ENCODE measurements around the gene GFRA1. TPM values are rescaled to one million over a fixed set of nuclear protein-coding genes. Genes with fewer than 3 reads are reported as not detected.

GFRA1 gene
- total RNA-seq, 1 experiment from 2014 or later = not detected

DNA sequence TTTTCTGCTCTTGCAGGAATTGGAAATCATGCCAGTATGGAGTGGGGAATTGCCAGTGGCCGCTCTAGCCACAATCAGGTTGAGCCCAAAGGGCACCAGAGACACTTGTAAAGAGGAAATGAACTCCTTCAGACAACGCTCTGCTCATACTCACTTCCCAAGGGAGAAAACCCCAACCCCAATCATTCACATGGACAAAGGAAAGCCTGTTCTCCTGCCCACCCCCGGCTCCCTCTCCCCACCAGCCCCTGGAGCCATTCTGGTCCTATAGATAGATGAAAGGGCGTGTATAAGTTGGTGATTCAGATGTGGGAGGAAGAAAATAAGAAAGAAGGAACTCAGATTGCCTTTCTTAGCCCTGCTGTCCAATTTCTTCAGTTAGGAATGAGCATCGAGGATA lies 57.4 kb downstream of the GFRA1 start:
- Histone ChIP-seq H3K36me3 (ENCODE audit: insufficient read depth, low read length, poor library complexity, severe bottlenecking) (no peaks in the 10 kb centered on the region), H3K27ac (ENCODE audit: low read depth, low read length, poor library complexity, severe bottlenecking) (no peak overlapping the region), H3K4me1 (ENCODE audit: insufficient read depth, low read length, poor library complexity, severe bottlenecking) (no peaks in the 10 kb centered on the region), H3K9me3 (ENCODE audit: low read depth, low read length, poor library complexity, severe bottlenecking) (no peaks in the 10 kb centered on the region), H3K27me3 (replicated peaks; ENCODE audit: insufficient read depth, low read depth, low read length, poor library complexity) (peaks cover 77% of the 10 kb centered on the region), H3K4me3 (ENCODE audit: low read depth, low read length, poor library complexity, severe bottlenecking) (no peak overlapping the region)
- CTCF ChIA-PET = no interaction called here
- POLR2A ChIA-PET (ENCODE audit: low non-redundant PET) = no interaction called here
- no peak for DNase-seq (ENCODE audit: low spot score)
- TF ChIP-seq, protein P1, sequence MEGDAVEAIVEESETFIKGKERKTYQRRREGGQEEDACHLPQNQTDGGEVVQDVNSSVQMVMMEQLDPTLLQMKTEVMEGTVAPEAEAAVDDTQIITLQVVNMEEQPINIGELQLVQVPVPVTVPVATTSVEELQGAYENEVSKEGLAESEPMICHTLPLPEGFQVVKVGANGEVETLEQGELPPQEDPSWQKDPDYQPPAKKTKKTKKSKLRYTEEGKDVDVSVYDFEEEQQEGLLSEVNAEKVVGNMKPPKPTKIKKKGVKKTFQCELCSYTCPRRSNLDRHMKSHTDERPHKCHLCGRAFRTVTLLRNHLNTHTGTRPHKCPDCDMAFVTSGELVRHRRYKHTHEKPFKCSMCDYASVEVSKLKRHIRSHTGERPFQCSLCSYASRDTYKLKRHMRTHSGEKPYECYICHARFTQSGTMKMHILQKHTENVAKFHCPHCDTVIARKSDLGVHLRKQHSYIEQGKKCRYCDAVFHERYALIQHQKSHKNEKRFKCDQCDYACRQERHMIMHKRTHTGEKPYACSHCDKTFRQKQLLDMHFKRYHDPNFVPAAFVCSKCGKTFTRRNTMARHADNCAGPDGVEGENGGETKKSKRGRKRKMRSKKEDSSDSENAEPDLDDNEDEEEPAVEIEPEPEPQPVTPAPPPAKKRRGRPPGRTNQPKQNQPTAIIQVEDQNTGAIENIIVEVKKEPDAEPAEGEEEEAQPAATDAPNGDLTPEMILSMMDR (conservative IDR thresholded peaks at IDR 0.05; ENCODE audit: low read depth, low read length) = no peak
- no peak for TF ChIP-seq EZH2 (IDR thresholded peaks at IDR 0.05; ENCODE audit: borderline replicate concordance, low read depth, low read length, poor library complexity, severe bottlenecking)
- BruUV-seq (replicated peaks) = no TSS peak
- intact Hi-C loops (cut with micrococcal nuclease; ENCODE audit: unreplicated experiment) = no loop called here

DNA sequence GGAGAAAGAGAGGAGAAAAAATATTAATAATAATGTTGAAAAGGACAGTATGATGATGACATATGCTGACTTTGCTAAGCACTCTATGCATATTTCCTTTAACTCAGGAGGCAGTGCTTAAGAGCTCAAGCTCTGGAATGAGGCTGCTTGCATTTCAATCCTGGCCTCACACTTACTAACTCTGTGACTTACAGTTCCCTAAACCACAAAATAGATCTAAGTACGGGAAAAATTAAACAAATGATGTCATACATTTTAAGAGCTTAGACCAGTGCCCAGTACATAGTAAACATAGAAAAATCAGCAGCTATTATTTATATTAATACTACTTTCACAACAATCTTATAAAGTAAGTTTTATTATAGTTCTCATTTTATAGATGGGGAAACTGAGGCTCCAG lies 61.3 kb downstream of the GFRA1 start:
- POLR2A ChIA-PET (ENCODE audit: low non-redundant PET) = no interaction called here

DNA sequence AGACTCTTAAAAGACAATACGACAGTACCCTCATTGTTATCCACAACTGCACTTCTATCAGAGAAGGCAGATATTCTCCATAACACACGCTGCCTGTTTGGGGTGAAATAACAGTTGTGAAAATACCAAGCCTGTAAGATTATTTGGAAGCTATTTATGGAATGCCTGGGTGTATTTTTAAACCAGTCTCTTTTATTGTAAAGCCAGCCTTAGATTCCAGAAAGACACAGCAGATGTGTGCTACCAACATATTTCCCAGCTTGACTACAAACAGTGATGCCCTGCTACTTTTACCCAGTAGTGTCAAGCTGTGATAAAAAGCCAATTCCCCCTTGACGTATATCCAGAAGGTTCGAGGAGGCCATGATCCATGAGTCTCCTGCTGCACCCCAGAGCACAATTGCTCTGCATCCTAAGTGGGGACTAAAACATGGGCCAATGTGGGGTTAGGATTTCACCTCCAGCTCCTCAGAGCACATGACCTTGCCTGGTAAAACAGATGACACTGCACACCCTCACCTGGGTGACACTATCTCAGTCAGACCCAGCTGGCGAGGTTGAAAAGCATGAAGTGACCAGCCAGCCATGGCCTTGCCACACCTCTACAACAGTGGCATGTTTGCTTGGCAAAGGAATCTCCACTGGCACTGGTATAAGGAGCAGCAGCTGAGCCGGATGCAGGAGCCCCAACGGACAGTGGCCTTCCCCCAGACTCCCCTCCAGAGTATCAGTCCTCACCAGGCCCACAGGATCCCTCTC lies 62.2 kb downstream of the GFRA1 start:
- Histone ChIP-seq H3K36me3 (ENCODE audit: insufficient read depth, low read length, poor library complexity, severe bottlenecking) (no peaks in the 10 kb centered on the region), H3K4me1 (ENCODE audit: insufficient read depth, low read length, poor library complexity, severe bottlenecking) (no peaks in the 10 kb centered on the region), H3K9me3 (ENCODE audit: low read depth, low read length, poor library complexity, severe bottlenecking) (no peaks in the 10 kb centered on the region), H3K27ac (ENCODE audit: low read depth, low read length, poor library complexity, severe bottlenecking) (no peak overlapping the region), H3K4me3 (ENCODE audit: low read depth, low read length, poor library complexity, severe bottlenecking) (no peak overlapping the region), H3K27me3 (replicated peaks; ENCODE audit: insufficient read depth, low read depth, low read length, poor library complexity) (peaks cover 57% of the 10 kb centered on the region)
- TF ChIP-seq, protein P1 (conservative IDR thresholded peaks at IDR 0.05; ENCODE audit: low read depth, low read length) = no peak
- TF ChIP-seq EZH2 (IDR thresholded peaks at IDR 0.05; ENCODE audit: borderline replicate concordance, low read depth, low read length, poor library complexity, severe bottlenecking) = no peak
- POLR2A ChIA-PET (ENCODE audit: low non-redundant PET) = no interaction called here
- intact Hi-C loops (cut with micrococcal nuclease; ENCODE audit: unreplicated experiment) = no loop called here
- DNase-seq (ENCODE audit: low spot score) = no peak
- CTCF ChIA-PET = no interaction called here
- BruUV-seq (replicated peaks) = no TSS peak

More for the DNA sequence above, 61.3 kb downstream of the GFRA1 start:
- no TSS peak for BruUV-seq (replicated peaks)
- no peak overlapping the region for H3K4me3 ChIP-seq (ENCODE audit: low read depth, low read length, poor library complexity, severe bottlenecking)
- H3K4me1 ChIP-seq (ENCODE audit: insufficient read depth, low read length, poor library complexity, severe bottlenecking) = no peaks in the 10 kb centered on the region
- TF ChIP-seq, protein P1 (conservative IDR thresholded peaks at IDR 0.05; ENCODE audit: low read depth, low read length) = no peak
- no peak for TF ChIP-seq EZH2 (IDR thresholded peaks at IDR 0.05; ENCODE audit: borderline replicate concordance, low read depth, low read length, poor library complexity, severe bottlenecking)
- H3K36me3 ChIP-seq (ENCODE audit: insufficient read depth, low read length, poor library complexity, severe bottlenecking) = no peaks in the 10 kb centered on the region
- CTCF ChIA-PET = no interaction called here
- peaks cover 61% of the 10 kb centered on the region for H3K27me3 ChIP-seq (replicated peaks; ENCODE audit: insufficient read depth, low read depth, low read length, poor library complexity)
- intact Hi-C loops (cut with micrococcal nuclease; ENCODE audit: unreplicated experiment) = no loop called here
- no peak for DNase-seq (ENCODE audit: low spot score)
- no peak overlapping the region for H3K27ac ChIP-seq (ENCODE audit: low read depth, low read length, poor library complexity, severe bottlenecking)
- no peaks in the 10 kb centered on the region for H3K9me3 ChIP-seq (ENCODE audit: low read depth, low read length, poor library complexity, severe bottlenecking)

Data from A673 (cell line).